Stimulated activated CD4-positive, alpha-beta T cell treated with anti-CD3 and anti-CD28 coated beads, Interleukin-4, amount 100 ng/mL, for 1 hour (primary cell): ENCODE data around the gene MRPL17.

Experiments
- DNase-seq: peaks from one replicate; pipeline ENCODE4 v3.0.0-alpha.2; 2020

MRPL17 gene

GRCh38 chr11:6653097-6653496 is 30.0 kb downstream of the MRPL17 start:
- no peak for DNase-seq

GRCh38 chr11:6652182-6652581 is 31.0 kb downstream of the MRPL17 start:
- no peak for DNase-seq

GRCh38 chr11:6650980-6651379 is 32.2 kb downstream of the MRPL17 start:
- peak; percentile 18 for DNase-seq

- no peak for DNase-seq
Observed at GRCh38 chr11:6650104-6650503, 33.0 kb downstream of the MRPL17 start.

GRCh38 chr11:6648501-6648900 is 34.6 kb downstream of the MRPL17 start:
- no peak for DNase-seq

- no peak for DNase-seq
Observed at GRCh38 chr11:6647836-6648235, 35.3 kb downstream of the MRPL17 start.

- DNase-seq = peak; percentile 25
Observed at GRCh38 chr11:6646918-6647679, 36.0 kb downstream of the MRPL17 start.

GRCh38 chr11:6646576-6646917 is 36.6 kb downstream of the MRPL17 start:
- no peak for DNase-seq

GRCh38 chr11:6646071-6646470 is 37.1 kb downstream of the MRPL17 start:
- no peak for DNase-seq

- no peak for DNase-seq
Observed at GRCh38 chr11:6642957-6643356, 40.2 kb downstream of the MRPL17 start.

GRCh38 chr11:6640985-6641701 is 42.0 kb downstream of the MRPL17 start:
- no peak for DNase-seq

GRCh38 chr11:6640036-6640984 is 42.8 kb downstream of the MRPL17 start:
- no peak for DNase-seq

GRCh38 chr11:6638429-6638828 is 44.7 kb downstream of the MRPL17 start:
- DNase-seq = no peak

- DNase-seq = no peak
Observed at GRCh38 chr11:6637871-6638270, 45.3 kb downstream of the MRPL17 start.

- DNase-seq = no peak
Observed at GRCh38 chr11:6636480-6636879, 46.7 kb downstream of the MRPL17 start.

- DNase-seq = no peak
Observed at GRCh38 chr11:6635082-6635932, 47.8 kb downstream of the MRPL17 start.

- no peak for DNase-seq
Observed at GRCh38 chr11:6634534-6634933, 48.6 kb downstream of the MRPL17 start.

GRCh38 chr11:6633422-6634408 is 49.4 kb downstream of the MRPL17 start:
- DNase-seq = no peak

GRCh38 chr11:6632116-6633073 is 50.7 kb downstream of the MRPL17 start:
- no peak for DNase-seq

- no peak for DNase-seq
Observed at GRCh38 chr11:6631361-6631890, 51.7 kb downstream of the MRPL17 start.
